Ureter (tissue), 1 donor: Measurements from ENCODE around the gene KLF13. TPM values are rescaled to one million over a fixed set of nuclear protein-coding genes. Genes with fewer than 3 reads are reported as not detected.

ENCODE experiments used
- DNase-seq: peaks from one replicate; pipeline ENCODE4 v3.0.0-alpha.2; 2020; ENCODE audit warnings: low spot score
- total RNA-seq: library from RNA; stranded (reverse); gene quantifications from one replicate; pipeline ENCODE4 v1.2.4, GENCODE V29; 2023
- donor health status: DM: yes; HTN: yes; CAD: no.

Gene KLF13
- total RNA-seq, 1 donor from 2014 or later, result 77.5 TPM

GRCh38 chr15:31381801-31382712 is 55.4 kb downstream of the KLF13 start:
- DNase-seq, result no peak

GRCh38 chr15:31382713-31383045 is 56.0 kb downstream of the KLF13 start:
- DNase-seq, result no peak

GRCh38 chr15:31383139-31383538 is 56.5 kb downstream of the KLF13 start:
- DNase-seq, result no peak

GRCh38 chr15:31384568-31384967 is 57.9 kb downstream of the KLF13 start:
- DNase-seq, result no peak

GRCh38 chr15:31385736-31386135 is 59.1 kb downstream of the KLF13 start:
- no peak for DNase-seq

GRCh38 chr15:31387092-31387478 is 60.5 kb downstream of the KLF13 start:
- DNase-seq, result no peak

- peak; percentile 67 for DNase-seq
Observed at GRCh38 chr15:31387479-31388118, 61.0 kb downstream of the KLF13 start.

- peak; percentile 17 for DNase-seq
Observed at GRCh38 chr15:31389576-31389975, 62.9 kb downstream of the KLF13 start.

- peak; percentile 27 for DNase-seq
Observed at GRCh38 chr15:31390029-31390428, 63.4 kb downstream of the KLF13 start.

GRCh38 chr15:31390777-31391486 is 64.3 kb downstream of the KLF13 start:
- DNase-seq, result peak; percentile 44

- DNase-seq, result peak; percentile 89
Observed at GRCh38 chr15:31391687-31392671, 65.3 kb downstream of the KLF13 start.

GRCh38 chr15:31392761-31393401 is 66.2 kb downstream of the KLF13 start:
- no peak for DNase-seq

GRCh38 chr15:31393444-31394091 is 66.9 kb downstream of the KLF13 start:
- DNase-seq, result no peak

- DNase-seq, result peak; percentile 91
Observed at GRCh38 chr15:31396881-31397560, 70.4 kb downstream of the KLF13 start.

GRCh38 chr15:31397851-31398661 is 71.4 kb downstream of the KLF13 start:
- DNase-seq, result peak; percentile 66

GRCh38 chr15:31398677-31399301 is 72.2 kb downstream of the KLF13 start:
- DNase-seq, result no peak

GRCh38 chr15:31399544-31400171 is 73.0 kb downstream of the KLF13 start:
- DNase-seq, result no peak
